Panc1 (cell line): Measurements from ENCODE around the gene TNRC6A. TPM values are rescaled to one million over a fixed set of nuclear protein-coding genes. Genes with fewer than 3 reads are reported as not detected.
A peak's percentile ranks its signal among the peaks of the same experiment; 100 is the strongest.

Experiments used
- ATAC-seq: fragments of 200-7000 bp; cut with Tn5 transposase; 2 replicates; pipeline ENCODE4 v1.9.1; 2020; ENCODE audit warnings: mild to moderate bottlenecking, moderate library complexity
- BruUV-seq: library from RNA; stranded (reverse); fragments of 400-500 nt; replicated peaks from 2 replicates; lab custom pipeline; 2021; lab: Mats Ljungman, UMichigan
- CTCF ChIA-PET: fragments of 300-600 bp; sonication (Branson Sonifier 250); formaldehyde crosslinking; loops from one replicate; lab custom pipeline; 2022; ENCODE audit warnings: antibody characterized with exemption; lab: Charles Lee
- POLR2A ChIA-PET: fragments of 300-600 bp; sonication (Branson Sonifier 250); formaldehyde crosslinking; loops from one replicate; lab custom pipeline; 2022; ENCODE audit warnings: antibody characterized with exemption; lab: Charles Lee
- DNase-seq: peaks from one replicate; pipeline ENCODE4 v3.0.0-alpha.2; 2010; ENCODE audit warnings: low read depth, low spot score
- H3K27ac ChIP-seq: 2 replicates; pipeline ENCODE4 v1.5.1; 2011; ENCODE audit warnings: mild to moderate bottlenecking, low read length, inconsistent platforms
- H3K27me3 ChIP-seq: fragments of 200-500 bp; sonication (Bioruptor generic); 2 replicates; pipeline ENCODE4 v1.6.0; 2014; ENCODE audit warnings: low read length, inconsistent platforms; ENCODE audit not compliant: control insufficient read depth, insufficient read depth
- H3K36me3 ChIP-seq: fragments of 200-500 bp; sonication (Bioruptor generic); 2 replicates; pipeline ENCODE4 v1.5.1; 2014; ENCODE audit warnings: inconsistent platforms, mild to moderate bottlenecking, low read length, moderate library complexity; ENCODE audit not compliant: control insufficient read depth, insufficient read depth
- H3K4me1 ChIP-seq: 2 replicates; pipeline ENCODE4 v1.5.1; 2011; ENCODE audit warnings: inconsistent platforms, mild to moderate bottlenecking, low read length, moderate library complexity; ENCODE audit not compliant: control insufficient read depth, insufficient read depth
- H3K4me3 ChIP-seq, 2 experiments: 2 replicates each; pipeline ENCODE4 v1.5.1; 2011 to 2012; ENCODE audit warnings: low read depth in 2 of 2, low read length in 2 of 2, mild to moderate bottlenecking in 2 of 2, inconsistent platforms in 1 of 2, moderate library complexity in 1 of 2
- H3K9me3 ChIP-seq: fragments of 200-500 bp; sonication (Bioruptor generic); 2 replicates; pipeline ENCODE4 v1.5.1; 2014; ENCODE audit warnings: low read depth, mild to moderate bottlenecking, inconsistent platforms, low read length, moderate library complexity; ENCODE audit not compliant: control insufficient read depth, insufficient read depth
- CTCF ChIP-seq: fragments of 450-650 bp; IDR thresholded peaks from 2 replicates; pipeline ENCODE4 v1.5.1; 2017; ENCODE audit warnings: mild to moderate bottlenecking
- POLR2AphosphoS5 ChIP-seq: IDR thresholded peaks from 2 replicates; pipeline ENCODE4 v1.6.1; 2012; ENCODE audit warnings: mild to moderate bottlenecking, low read depth, low read length, moderate library complexity
- REST ChIP-seq, 2 experiments: IDR thresholded peaks; 2 replicates each; pipeline ENCODE4 v1.6.1; 2011 to 2012; ENCODE audit warnings: low read depth in 2 of 2, control low read depth in 1 of 2, low read length in 1 of 2, mild to moderate bottlenecking in 1 of 2, moderate library complexity in 1 of 2; ENCODE audit not compliant: insufficient read depth in 1 of 2
- SIN3A ChIP-seq: IDR thresholded peaks from 2 replicates; pipeline ENCODE4 v1.6.1; 2012; ENCODE audit warnings: low read depth, mild to moderate bottlenecking, low read length, moderate library complexity, borderline replicate concordance; ENCODE audit not compliant: insufficient read depth
- TCF7L2 ChIP-seq: IDR thresholded peaks from 2 replicates; pipeline ENCODE4 v1.6.1; 2011; ENCODE audit warnings: mild to moderate bottlenecking, low read depth, low read length, inconsistent platforms
- in situ Hi-C: cut with HindIII; loops from 2 replicates; pipeline ENCODE4 v1.10.0; 2016; ENCODE audit warnings: low sequenced_read_pairs, low pct_unique_long_range_greater_than_20kb
- intact Hi-C: fragments of 100-400 bp; cut with micrococcal nuclease; formaldehyde crosslinking; loops from one replicate; pipeline ENCODE4 v1.10.0; 2022; ENCODE audit not compliant: unreplicated experiment
- total RNA-seq: library from RNA; stranded (reverse); gene quantifications from one replicate; pipeline ENCODE4 v1.2.1, GENCODE V29; 2021; ENCODE audit not compliant: unreplicated experiment

Gene TNRC6A
- total RNA-seq, 1 experiment from 2014 or later, result 53.6 TPM

- H3K36me3 ChIP-seq, result no peaks in the 10 kb centered on the region
- intact Hi-C loops, result no loop called here
- ChIA-PET POLR2A (interaction anchor here (0.6 kb wide), 1 partner anchor 29 kb away, joined by 6 read pairs; no protein-coding TSS in a partner anchor), CTCF (no interaction called here)
- peaks cover 30% of the 10 kb centered on the region for H3K4me1 ChIP-seq
- BruUV-seq, result no TSS peak
- H3K27me3 ChIP-seq, result no peaks in the 10 kb centered on the region
- H3K9me3 ChIP-seq, result no peaks in the 10 kb centered on the region; the same call in 1 of the 2 replicates
- TF ChIP-seq POLR2AphosphoS5, result no peak
- no peak for TF ChIP-seq TCF7L2
- TF ChIP-seq REST (IDR thresholded peaks at IDR 0.05; ENCODE audit: insufficient read depth in 1 of 2, low read depth in 2 of 2, low read length in 1 of 2), result no peak
- TF ChIP-seq CTCF, result no peak
- TF ChIP-seq SIN3A, result no peak
- DNase-seq (no peak), ATAC-seq (no peak)
- peak overlapping the region; percentile 99 for H3K27ac ChIP-seq
- no peak overlapping the region for H3K4me3 ChIP-seq
- in situ Hi-C loops, result no loop called here
Observed at GRCh38 chr16:24699151-24699723, 30.2 kb upstream of the TNRC6A start.

GRCh38 chr16:24700549-24701392 lies 28.7 kb upstream of the TNRC6A start:
- Histone ChIP-seq H3K9me3 (no peaks in the 10 kb centered on the region; the same call in 1 of the 2 replicates), H3K36me3 (no peaks in the 10 kb centered on the region), H3K4me3 (peak overlapping the region in 1 of 2 experiments; percentile 45; a peak in 2 of 4 replicates), H3K27ac (peak overlapping the region; percentile 99), H3K27me3 (no peaks in the 10 kb centered on the region), H3K4me1 (peaks cover 31% of the 10 kb centered on the region)
- CTCF ChIA-PET, result interaction anchor here (0.6 to 0.7 kb wide), 3 partner anchors 26 to 94 kb away, joined by 6 to 8 read pairs (median 7); no protein-coding TSS in a partner anchor
- POLR2A ChIA-PET, result interaction anchor here (0.7 kb wide), 1 partner anchor 474 kb away, joined by 6 read pairs; no protein-coding TSS in a partner anchor
- DNase-seq (peak; percentile 96), ATAC-seq (peak; percentile 98)
- in situ Hi-C loops, result no loop called here
- TF ChIP-seq SIN3A (no peak), CTCF (no peak), TCF7L2 (peak; percentile 52), POLR2AphosphoS5 (peak; percentile 90)
- intact Hi-C loops, result no loop called here
- BruUV-seq, result no TSS peak
